Measurements from ENCODE around the gene GNB1.

GRCh38 chr1:1914101-1914970 lies 23.4 kb upstream of the GNB1 start:
- TF ChIP-seq MXI1 (IDR thresholded peaks at IDR 0.05; ENCODE audit: low read depth, low read length) (no peak), SMARCB1 (IDR thresholded peaks at IDR 0.05; ENCODE audit: insufficient read length, low read depth) (no peak), RCOR1 (IDR thresholded peaks at IDR 0.05; ENCODE audit: borderline replicate concordance in 1 of 2, low read depth in 2 of 2, low read length in 2 of 2) (no peak), GTF3C2 (IDR thresholded peaks at IDR 0.05; ENCODE audit: borderline replicate concordance, extremely low read depth, insufficient read length) (no peak), POLR2A (conservative IDR thresholded peaks at IDR 0.05) (no peak), CTCF (IDR thresholded peaks at IDR 0.05 in 2 of 3, conservative IDR thresholded peaks at IDR 0.05 in 1 of 3; ENCODE audit: insufficient read depth in 2 of 3, low read depth in 1 of 3, low read length in 3 of 3) (no peak), SP1 (CRISPR knock-in tag; IDR thresholded peaks at IDR 0.05) (no peak), TBL1XR1 (IDR thresholded peaks at IDR 0.05; ENCODE audit: low read length in 2 of 2) (no peak), ARHGAP35 (IDR thresholded peaks at IDR 0.05; ENCODE audit: partially characterized antibody) (no peak), ZNF280B (CRISPR knock-in tag; IDR thresholded peaks at IDR 0.05) (no peak), CREBBP (IDR thresholded peaks at IDR 0.05; ENCODE audit: low read depth, low read length) (no peak), ZNF644 (tag; IDR thresholded peaks at IDR 0.05; ENCODE audit: low read depth) (no peak)
